Type B pancreatic cell (in vitro differentiated cells): ENCODE measurements around the gene SCLY. TPM values are rescaled to one million over a fixed set of nuclear protein-coding genes. Genes with fewer than 3 reads are reported as not detected.

Experiments
- DNase-seq: peaks from one replicate; pipeline ENCODE4 v3.0.0; 2021; ENCODE audit warnings: mixed read lengths; ENCODE audit not compliant: unreplicated experiment; ENCODE audit errors: extremely low spot score
- H3K27ac Mint-ChIP-seq: 2 replicates; pipeline ENCODE4 v1.8.0; 2021; ENCODE audit warnings: mild to moderate bottlenecking, mixed read lengths
- H3K27me3 Mint-ChIP-seq: 2 replicates; pipeline ENCODE4 v1.8.0; 2021; ENCODE audit warnings: mixed read lengths
- H3K36me3 Mint-ChIP-seq: 2 replicates; pipeline ENCODE4 v1.8.0; 2021; ENCODE audit warnings: mixed read lengths
- H3K4me1 Mint-ChIP-seq: one replicate; pipeline ENCODE4 v1.8.0; 2021; ENCODE audit warnings: mixed read lengths; ENCODE audit not compliant: unreplicated experiment
- H3K4me3 Mint-ChIP-seq: 2 replicates; pipeline ENCODE4 v1.8.0; 2021; ENCODE audit warnings: mild to moderate bottlenecking, mixed read lengths
- H3K9me3 Mint-ChIP-seq: 2 replicates; pipeline ENCODE4 v1.8.0; 2021; ENCODE audit warnings: mixed read lengths
- CTCF ChIP-seq: fragments of 200-600 bp; sonication (generic); conservative IDR thresholded peaks from 2 replicates; pipeline ENCODE4 v1.5.0; 2021; ENCODE audit warnings: antibody characterized with exemption, mild to moderate bottlenecking
- total RNA-seq: library from RNA; stranded (reverse); gene quantifications from 2 replicates; pipeline ENCODE4 v1.2.1, GENCODE V29; 2021; ENCODE audit warnings: low replicate concordance

Gene SCLY
- total RNA-seq, 1 donor from 2014 or later, result 34.5 TPM

- Mint-ChIP-seq H3K4me3 (no peak overlapping the region), H3K27me3 (no peaks in the 10 kb centered on the region), H3K9me3 (no peaks in the 10 kb centered on the region), H3K27ac (no peak overlapping the region), H3K36me3 (no peaks in the 10 kb centered on the region), H3K4me1 (peaks cover 5% of the 10 kb centered on the region)
- no peak for TF ChIP-seq CTCF
- peak; percentile 64 for DNase-seq
These were observed 30.7 kb downstream of the SCLY start for GRCh38 chr2:238091436-238092060.

- no peaks in the 10 kb centered on the region for H3K36me3 Mint-ChIP-seq
- no peaks in the 10 kb centered on the region for H3K27me3 Mint-ChIP-seq
- DNase-seq, result peak; percentile 55
- no peaks in the 10 kb centered on the region for H3K9me3 Mint-ChIP-seq
- TF ChIP-seq CTCF, result no peak
- no peak overlapping the region for H3K4me3 Mint-ChIP-seq
- peaks cover 5% of the 10 kb centered on the region for H3K4me1 Mint-ChIP-seq
- no peak overlapping the region for H3K27ac Mint-ChIP-seq
These were observed 31.8 kb downstream of the SCLY start for GRCh38 chr2:238092486-238093035.

GRCh38 chr2:238093181-238094140 is 32.7 kb downstream of the SCLY start:
- no peaks in the 10 kb centered on the region for H3K27me3 Mint-ChIP-seq
- no peaks in the 10 kb centered on the region for H3K9me3 Mint-ChIP-seq
- H3K27ac Mint-ChIP-seq, result no peak overlapping the region
- TF ChIP-seq CTCF, result no peak
- peak; percentile 66 for DNase-seq
- no peaks in the 10 kb centered on the region for H3K36me3 Mint-ChIP-seq
- H3K4me3 Mint-ChIP-seq, result no peak overlapping the region
- peaks cover 5% of the 10 kb centered on the region for H3K4me1 Mint-ChIP-seq

- Mint-ChIP-seq H3K4me1 (peaks cover 12% of the 10 kb centered on the region), H3K27ac (no peak overlapping the region), H3K4me3 (no peak overlapping the region), H3K9me3 (no peaks in the 10 kb centered on the region), H3K27me3 (no peaks in the 10 kb centered on the region), H3K36me3 (no peaks in the 10 kb centered on the region)
- no peak for TF ChIP-seq CTCF
- peak; percentile 65 for DNase-seq
These were observed 33.7 kb downstream of the SCLY start for GRCh38 chr2:238094438-238095022.

GRCh38 chr2:238095143-238095542 is 34.3 kb downstream of the SCLY start:
- Mint-ChIP-seq H3K36me3 (no peaks in the 10 kb centered on the region), H3K4me1 (peaks cover 12% of the 10 kb centered on the region), H3K9me3 (no peaks in the 10 kb centered on the region), H3K4me3 (no peak overlapping the region), H3K27ac (no peak overlapping the region), H3K27me3 (no peaks in the 10 kb centered on the region)
- peak; percentile 29 for DNase-seq
- TF ChIP-seq CTCF, result no peak
